ENCODE data around the gene SH3BP5L. TPM values are rescaled to one million over a fixed set of nuclear protein-coding genes. Genes with fewer than 3 reads are reported as not detected.
A peak's percentile ranks its signal among the peaks of the same experiment; 100 is the strongest.

Gene SH3BP5L
- polyA plus RNA-seq, 3 donors = 6.8 to 16.1 (median 12.4) TPM

DNA sequence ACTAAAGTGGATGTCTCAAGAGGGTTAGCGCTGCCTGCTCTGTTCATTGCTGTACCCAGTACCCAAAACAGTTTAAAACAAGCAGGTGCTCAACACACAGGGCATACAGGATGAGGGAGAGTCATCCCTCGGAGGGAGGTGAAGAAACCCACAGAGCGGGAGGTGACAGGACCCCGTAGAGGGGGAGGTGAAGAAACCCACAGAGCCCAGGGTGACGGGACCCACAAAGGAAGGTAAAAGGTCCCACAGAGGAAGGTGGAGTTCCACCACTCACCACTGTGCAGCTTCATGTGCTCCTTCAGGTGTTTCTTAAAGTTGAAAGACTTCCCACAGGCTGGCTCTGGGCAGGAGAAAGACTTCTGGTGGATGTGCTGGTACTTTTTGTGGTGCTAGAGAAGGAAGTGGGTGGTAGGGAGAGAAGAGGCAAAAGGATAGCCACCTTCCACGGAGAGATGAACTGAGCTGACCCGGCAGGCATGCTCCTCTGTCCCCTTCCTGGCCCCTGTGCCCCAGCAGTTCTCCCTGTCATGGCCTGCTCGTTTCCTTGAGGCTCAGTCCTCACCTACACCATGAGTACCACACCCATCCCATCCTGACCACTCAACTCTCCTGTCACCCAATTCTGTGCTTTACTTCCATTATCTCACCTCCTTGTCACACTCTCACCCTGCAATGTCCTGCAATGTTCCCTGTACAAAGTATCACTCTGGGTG is 28.1 kb upstream of the SH3BP5L start:
- H3K27ac ChIP-seq (ENCODE audit: low read depth, low read length) = no peak overlapping the region
- 84 to 85% (median 85%) methylated on average over 8 of the region's 8 CpGs for WGBS, 3 donors

DNA sequence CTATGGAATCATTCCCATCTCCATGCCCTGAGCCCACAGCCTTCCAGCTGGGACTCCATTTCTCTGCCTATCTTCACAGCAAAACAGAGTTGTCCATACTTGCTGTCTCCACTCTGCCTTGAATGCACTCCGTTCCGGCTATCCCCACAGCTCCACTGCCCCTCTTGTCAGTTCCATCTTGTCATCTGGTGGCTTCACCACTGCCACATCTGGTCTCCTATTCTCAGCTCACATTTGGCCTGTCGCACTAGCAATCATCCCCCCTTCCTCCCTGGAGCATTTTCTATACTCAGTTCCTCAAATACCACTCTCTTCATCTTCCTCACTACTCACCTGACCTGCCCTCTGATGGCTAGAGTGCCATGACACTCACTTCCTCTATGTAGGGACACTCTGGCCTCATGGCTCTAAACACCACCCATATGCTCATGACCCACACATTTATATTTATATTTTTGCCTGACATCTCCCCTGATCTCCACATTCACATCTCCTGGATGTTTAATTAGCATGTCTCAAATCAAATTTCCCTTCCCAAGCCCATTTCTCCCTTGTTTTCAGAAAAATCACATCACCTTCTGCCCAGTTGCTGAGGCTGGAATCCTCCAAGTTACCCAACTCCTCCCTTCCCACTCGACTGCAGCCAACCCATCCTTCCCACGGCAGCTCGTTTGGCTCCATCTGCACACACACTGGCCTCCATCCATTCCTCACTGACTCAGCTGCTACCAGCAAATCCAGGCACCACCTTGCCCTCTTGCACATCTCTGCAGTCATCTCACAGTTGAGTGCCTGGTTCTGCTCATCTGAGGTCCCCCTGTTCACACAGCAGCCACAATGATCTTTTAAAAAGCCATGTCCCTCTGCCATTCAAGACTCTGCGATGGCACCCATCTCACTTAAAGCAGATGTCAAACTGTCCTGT is 27.0 kb upstream of the SH3BP5L start:
- no peak overlapping the region for H3K27ac ChIP-seq (ENCODE audit: low read depth, low read length)
- 80 to 87% (median 81%) methylated on average over 7 of the region's 7 CpGs for WGBS, 3 donors

DNA sequence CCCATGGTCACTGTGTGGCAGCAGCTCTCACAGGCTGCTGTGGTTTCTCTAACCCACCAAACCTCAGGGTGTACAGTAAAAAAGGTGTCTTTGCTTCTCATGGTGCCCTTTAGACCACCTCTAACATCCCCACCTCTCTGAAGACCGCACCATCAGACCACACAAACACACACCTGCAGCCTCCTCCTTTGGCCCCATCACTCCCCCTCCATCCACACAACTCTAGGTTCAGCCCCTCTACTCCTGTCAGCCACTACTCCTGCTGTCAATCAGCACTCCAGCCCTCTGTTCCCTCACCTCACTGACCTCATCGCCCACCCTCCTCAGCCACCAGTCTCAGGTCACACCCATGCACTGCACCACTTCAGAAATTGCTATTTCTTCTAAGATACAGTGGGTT is 25.7 kb upstream of the SH3BP5L start:
- 88 to 94% (median 93%) methylated on average over 2 of the region's 2 CpGs for WGBS, 3 donors
- H3K27ac ChIP-seq (ENCODE audit: low read depth, low read length) = no peak overlapping the region

DNA sequence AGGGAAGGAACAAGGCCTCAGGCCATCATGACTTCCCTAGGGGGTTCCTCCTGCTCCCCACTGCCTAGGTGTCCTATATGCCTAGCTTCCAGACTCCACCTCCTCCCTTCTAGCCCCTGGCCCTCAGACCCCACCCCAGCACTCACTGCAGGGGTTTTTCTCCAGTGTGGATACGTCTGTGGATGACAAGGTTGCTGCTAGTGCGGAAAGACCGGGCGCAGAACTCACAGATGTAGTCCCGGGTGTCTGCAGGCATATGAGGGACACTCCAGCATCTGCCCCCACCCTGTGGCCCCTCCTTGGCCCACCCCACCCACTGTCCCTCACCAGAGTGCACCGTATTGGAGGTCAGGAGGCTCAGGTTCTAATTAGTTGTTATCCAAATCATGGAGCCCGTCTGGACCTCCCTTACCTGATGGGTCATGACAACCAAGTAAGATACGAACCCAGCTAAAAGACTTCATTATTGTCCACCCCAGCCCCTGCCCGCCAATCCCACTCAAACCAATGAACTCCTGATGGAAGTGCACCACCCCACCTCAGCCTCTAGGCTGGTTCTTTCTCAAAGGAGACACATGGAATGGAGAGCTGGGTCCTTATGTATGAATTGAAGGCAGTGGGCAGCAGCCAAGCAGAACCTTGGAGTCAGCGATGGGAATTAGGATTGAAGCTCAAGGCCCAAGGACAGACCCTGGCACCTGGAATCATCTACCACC is 25.0 kb upstream of the SH3BP5L start:
- H3K27ac ChIP-seq (ENCODE audit: low read depth, low read length) = no peak overlapping the region
- 74 to 89% (median 87%) methylated on average over 10 of the region's 10 CpGs for WGBS, 3 donors

DNA sequence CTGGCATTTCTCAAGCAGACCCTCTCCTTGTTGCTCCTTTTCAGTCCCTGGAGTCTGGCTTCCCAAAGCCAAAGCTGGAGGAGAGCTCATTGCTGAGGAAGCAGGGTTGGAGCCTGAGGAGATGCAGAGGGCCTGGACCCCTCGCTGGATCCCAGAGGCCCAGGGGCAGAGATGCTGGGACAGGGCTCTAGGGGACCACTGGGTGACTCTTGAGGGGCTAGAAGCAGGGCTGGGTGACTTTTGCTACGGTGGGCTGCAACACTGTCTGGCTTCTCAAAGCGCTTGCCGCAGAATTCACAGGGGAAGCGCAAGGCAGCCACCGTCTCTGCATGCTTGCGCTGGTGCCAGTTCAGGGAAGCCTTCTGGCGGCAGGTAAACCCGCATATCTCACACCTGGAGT is 24.4 kb upstream of the SH3BP5L start:
- H3K27ac ChIP-seq (ENCODE audit: low read depth, low read length) = no peak overlapping the region
- 93 to 97% (median 94%) methylated on average over 9 of the region's 9 CpGs for WGBS, 3 donors

DNA sequence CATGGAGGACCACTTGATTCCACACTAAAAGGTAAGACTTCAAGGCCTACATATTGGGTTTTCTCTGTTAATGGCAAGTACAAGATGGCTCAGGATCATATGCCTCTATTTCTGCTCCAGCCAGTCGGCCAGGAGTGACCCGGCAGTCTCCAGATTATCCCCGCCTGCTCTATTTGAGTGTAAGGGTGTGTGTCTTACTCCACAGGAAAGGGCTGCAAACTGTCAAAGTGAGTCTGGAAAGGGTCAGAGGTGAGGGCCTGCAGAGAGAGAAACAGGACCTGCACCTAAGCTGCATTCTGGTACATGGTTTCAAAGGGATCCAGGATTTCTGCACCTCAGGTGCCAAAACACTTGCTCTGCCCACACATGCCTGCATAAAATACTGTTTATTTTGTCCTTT is 23.9 kb upstream of the SH3BP5L start:
- H3K27ac ChIP-seq (ENCODE audit: low read depth, low read length) = no peak overlapping the region
- 76 to 90% (median 87%) methylated on average over 3 of the region's 3 CpGs for WGBS, 3 donors

DNA sequence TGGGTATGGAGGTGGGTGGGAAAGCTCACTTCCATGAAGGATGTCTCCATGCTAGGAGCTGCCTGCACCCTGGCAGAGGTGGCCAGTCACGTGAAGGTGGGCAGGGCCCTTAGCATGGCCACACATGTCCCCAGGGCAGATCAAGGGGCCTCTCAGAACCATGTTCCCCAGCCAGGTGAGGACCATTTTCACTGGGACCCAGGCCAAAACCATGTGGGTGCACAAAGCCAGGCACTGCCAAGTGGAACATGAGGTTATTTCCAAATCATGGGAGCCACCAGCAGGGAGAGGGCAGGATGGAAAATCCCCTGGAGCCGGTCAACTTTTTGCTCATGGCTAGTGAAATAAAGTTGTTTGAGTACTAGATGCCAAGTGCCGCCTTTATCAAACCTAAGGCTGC is 23.4 kb upstream of the SH3BP5L start:
- WGBS, 3 donors = 76 to 87% (median 78%) methylated on average over 3 of the region's 3 CpGs
- H3K27ac ChIP-seq (ENCODE audit: low read depth, low read length) = no peak overlapping the region

DNA sequence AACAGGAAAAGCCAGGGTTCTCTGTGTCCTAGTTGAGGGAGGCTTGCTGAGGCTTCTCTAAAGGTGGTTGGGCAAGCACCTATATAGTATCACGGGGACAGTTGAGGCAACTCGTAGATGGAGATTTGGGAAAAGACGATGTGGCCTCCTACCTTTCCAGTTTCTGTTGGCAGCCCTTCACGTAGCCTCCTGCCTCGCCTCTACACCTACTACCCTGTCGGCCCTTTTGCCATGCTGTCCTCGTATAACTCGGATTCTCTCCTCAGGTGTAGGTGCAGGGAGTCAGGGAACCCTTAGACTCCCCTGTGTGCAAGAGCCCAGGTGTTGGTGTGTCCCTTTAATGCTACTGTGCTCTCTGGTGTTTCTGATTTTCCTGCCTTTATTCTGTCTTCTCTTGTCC is 22.9 kb upstream of the SH3BP5L start:
- no peak overlapping the region for H3K27ac ChIP-seq (ENCODE audit: low read depth, low read length)
- WGBS, 3 donors = 90 to 95% (median 93%) methylated on average over 8 of the region's 8 CpGs

DNA sequence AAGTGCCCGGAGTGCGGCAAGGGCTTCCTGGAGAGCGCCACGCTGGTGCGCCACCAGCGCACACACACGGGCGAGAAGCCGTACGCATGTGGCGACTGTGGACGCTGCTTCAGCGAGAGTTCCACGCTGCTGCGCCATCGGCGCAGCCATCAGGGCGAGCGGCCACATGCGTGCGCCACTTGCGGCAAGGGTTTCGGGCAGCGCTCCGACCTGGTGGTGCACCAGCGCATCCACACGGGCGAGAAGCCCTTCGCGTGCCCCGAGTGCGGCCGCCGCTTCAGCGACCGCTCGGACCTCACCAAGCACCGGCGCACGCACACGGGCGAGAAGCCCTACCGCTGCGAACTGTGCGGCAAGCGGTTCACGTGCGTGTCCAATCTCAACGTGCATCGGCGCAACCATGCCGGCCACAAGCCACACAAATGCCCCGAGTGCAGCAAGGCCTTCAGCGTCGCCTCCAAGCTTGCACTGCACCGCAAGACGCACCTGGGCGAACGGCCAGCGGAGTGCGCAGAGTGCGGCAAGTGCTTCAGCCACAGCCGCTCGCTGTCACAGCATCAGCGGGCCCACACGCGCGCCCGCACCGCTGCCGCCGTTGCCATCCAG is 22.3 kb upstream of the SH3BP5L start:
- 96 to 97% (median 96%) methylated on average over 69 to 72 of the region's 72 CpGs for WGBS, 3 donors
- H3K27ac ChIP-seq (ENCODE audit: low read depth, low read length) = no peak overlapping the region

DNA sequence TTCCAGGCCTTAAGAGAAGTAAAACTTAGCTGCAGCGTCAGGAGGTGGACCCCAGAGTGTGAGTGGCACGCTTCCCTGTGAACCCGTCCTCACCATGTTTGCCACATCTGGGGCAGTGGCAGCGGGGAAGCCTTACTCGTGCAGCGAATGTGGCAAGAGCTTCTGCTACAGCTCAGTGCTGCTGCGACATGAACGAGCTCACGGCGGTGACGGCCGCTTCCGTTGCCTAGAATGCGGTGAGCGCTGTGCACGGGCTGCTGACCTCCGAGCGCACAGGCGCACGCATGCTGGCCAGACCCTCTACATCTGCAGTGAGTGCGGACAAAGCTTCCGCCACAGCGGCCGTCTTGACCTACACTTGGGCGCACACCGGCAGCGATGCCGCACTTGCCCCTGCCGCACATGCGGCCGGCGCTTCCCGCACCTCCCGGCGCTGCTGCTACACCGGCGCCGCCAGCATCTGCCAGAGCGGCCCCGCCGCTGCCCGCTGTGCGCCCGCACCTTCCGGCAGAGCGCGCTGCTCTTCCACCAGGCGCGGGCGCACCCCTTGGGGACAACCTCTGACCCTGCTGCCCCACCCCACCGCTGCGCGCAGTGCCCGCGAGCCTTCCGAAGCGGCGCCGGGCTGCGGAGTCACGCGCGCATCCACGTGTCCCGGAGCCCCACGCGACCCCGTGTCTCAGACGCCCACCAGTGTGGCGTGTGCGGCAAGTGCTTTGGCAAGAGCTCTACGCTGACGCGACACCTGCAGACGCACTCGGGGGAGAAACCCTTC is 21.7 kb upstream of the SH3BP5L start:
- 93 to 95% (median 94%) methylated on average over 68 to 76 of the region's 76 CpGs for WGBS, 3 donors
- H3K27ac ChIP-seq (ENCODE audit: low read depth, low read length) = no peak overlapping the region

DNA sequence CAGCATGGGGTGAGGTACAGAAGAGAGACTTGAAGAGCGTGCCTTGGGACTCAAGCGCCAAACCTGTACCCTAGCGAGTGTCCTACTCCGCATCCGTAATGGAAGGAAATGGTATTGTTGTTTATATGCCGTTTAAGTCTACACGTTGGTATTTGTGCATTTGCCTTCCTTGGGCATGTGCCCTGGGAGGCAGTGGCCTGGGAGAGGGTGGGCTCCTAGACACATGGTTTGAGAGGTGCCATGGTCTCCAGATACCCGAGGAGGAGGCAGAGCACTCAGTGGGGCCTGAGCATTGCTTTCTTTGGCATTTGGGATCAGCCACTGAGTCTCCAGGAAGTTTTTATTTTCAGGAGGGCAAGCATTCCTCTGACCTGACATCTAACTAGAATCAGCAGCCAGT is 18.8 kb upstream of the SH3BP5L start:
- H3K27ac ChIP-seq (ENCODE audit: low read depth, low read length) = no peak overlapping the region
- 81 to 90% (median 89%) methylated on average over 8 of the region's 8 CpGs for WGBS, 3 donors

DNA sequence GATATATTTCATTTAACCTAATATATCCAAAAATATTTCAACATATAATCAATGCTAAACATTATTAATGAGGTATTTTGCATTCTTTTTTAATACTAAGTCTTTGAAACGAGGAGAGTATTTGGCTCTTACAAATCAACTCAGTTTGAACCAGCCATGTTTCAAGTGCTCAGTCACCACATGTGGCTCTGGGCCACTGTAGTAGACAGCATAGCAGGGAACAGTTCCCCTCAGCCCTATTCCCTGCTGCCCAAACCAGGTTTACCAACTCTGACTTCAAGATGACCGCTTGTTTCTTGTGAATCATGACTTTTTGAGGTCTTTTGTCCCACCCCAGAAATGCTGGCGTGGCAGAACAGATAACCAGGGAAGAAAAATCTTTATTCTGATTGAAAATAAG is 18.0 kb upstream of the SH3BP5L start:
- H3K27ac ChIP-seq (ENCODE audit: low read depth, low read length) = no peak overlapping the region
- 52 to 90% (median 89%) methylated on average over 3 of the region's 3 CpGs for WGBS, 3 donors

DNA sequence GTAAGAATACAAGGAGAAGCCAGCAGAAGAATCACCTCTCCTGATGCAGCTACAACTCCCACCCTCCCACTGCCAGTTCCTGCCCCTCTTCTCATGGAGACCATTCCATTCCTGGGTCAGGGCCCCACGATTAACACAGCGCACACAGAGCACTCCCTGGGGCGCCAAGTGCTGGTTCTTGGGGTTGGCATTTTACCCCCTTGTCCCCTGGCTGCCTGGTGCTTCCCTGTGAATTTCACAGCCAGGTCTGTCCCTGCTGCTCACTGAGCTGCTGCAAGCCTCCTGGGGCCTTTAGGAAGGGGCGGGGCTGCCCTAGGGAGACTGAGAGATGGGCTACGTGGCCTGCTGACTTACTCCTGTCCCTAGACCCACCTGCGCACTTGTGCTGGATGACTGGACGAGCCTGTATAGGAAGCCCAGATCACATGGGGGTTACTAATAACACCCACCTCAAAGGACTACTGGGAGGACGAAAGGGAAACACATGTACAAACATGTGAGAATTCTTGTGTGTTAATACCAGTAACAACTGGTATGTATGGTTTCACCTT is 17.1 kb upstream of the SH3BP5L start:
- H3K27ac ChIP-seq (ENCODE audit: low read depth, low read length) = no peak overlapping the region
- WGBS, 3 donors = 86 to 91% (median 90%) methylated on average over 8 of the region's 8 CpGs

DNA sequence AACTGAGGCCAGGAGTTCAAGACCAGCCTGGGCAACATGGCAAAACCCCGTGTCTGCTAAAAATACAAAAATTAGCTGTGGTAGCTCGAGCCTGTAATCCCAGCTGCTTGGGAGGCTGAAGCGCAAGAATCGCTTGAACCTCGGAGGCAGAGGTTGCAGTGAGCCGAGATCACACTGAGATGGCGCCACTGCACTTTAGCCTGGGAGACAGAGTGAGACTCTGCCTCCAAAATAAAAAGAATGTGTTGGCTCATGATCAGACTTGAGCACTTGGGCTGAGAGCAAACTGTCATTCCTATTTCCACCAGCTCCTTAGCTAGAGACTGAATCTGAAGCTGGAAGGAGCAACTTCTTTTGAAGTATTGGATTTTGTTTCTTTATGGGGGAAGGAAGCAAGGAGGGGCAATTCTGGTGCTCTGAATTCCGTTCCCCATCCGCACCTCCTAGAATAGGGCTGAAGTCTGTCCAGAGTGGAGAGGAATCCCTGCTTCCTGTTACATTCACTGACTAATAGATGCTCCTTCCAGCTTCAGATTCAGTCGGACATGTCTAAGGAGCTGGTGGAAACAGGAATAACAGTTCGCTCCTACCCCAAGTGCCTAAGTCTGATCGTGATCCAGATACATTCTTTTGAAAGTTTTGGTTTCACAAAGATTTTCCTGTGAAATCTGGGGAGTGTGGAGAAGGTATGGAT is 16.1 kb upstream of the SH3BP5L start:
- no peak overlapping the region for H3K27ac ChIP-seq (ENCODE audit: low read depth, low read length)

DNA sequence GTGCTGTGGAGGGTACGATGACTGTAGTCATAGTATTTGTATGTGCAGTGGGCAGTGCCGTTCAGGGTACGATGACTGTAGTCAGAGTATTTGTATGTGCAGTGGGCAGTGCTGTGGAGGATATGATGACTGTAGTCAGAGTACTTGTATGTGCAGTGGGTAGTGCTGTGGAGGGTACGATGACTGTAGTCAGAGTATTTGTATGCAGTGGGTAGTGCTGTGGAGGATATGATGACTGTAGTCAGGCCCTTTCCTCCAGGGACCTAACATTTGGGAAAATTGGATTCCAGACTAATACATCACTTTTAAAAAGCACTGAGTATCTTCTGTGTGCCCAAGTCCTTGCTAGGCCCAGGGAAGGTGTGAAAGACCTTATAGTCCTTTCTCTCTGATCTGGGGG is 15.2 kb upstream of the SH3BP5L start:
- 87 to 92% (median 91%) methylated on average over 4 of the region's 4 CpGs for WGBS, 3 donors
- no peak overlapping the region for H3K27ac ChIP-seq (ENCODE audit: low read depth, low read length)

More for the DNA sequence above, 16.1 kb upstream of the SH3BP5L start:
- WGBS, 3 donors = 47 to 56% (median 54%) methylated on average over 12 of the region's 12 CpGs

DNA sequence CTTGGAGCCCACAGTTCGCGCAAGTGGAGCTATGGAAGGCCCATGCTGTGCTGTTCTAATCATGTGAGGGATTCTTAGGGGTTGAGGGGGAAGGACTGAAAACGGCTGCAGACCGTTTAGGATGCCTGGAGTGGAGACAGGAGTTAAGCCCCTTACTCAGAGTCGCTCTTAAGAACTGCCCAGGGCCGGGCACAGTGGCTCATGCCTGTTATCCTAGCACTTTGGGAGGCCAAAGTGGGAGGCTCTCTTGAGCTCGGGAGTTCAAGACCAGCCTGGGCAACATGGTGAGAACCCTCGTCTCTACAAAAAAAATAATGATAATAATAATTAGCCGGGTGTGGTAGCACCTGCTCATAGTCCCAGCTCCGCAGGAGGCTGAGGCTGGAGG is 13.4 kb upstream of the SH3BP5L start:
- peak overlapping the region; percentile 98 for H3K27ac ChIP-seq (ENCODE audit: low read depth, low read length)
- WGBS, 3 donors = 6 to 19% (median 16%) methylated on average over 10 of the region's 10 CpGs
